HUES48 (cell line): ENCODE results near the gene AFF4.
"Not testable (repeated sequence)": the region's sequence is repeated elsewhere in the genome, so short reads cannot be mapped to it uniquely, and the experiment has no call there.

Experiments
- H3K27ac ChIP-seq: one replicate; pipeline ENCODE4 v1.7.0; 2013; ENCODE audit warnings: low read depth, low read length, inconsistent platforms
- H3K27me3 ChIP-seq: 2 replicates; pipeline ENCODE4 v1.6.1; 2013; ENCODE audit warnings: mild to moderate bottlenecking, low read length; ENCODE audit not compliant: control insufficient read depth, insufficient read depth
- H3K36me3 ChIP-seq: 2 replicates; pipeline ENCODE4 v1.6.1; 2013; ENCODE audit warnings: low read length; ENCODE audit not compliant: control insufficient read depth, insufficient read depth
- H3K4me1 ChIP-seq: 2 replicates; pipeline ENCODE4 v1.6.1; 2013; ENCODE audit warnings: mild to moderate bottlenecking, low read length; ENCODE audit not compliant: control insufficient read depth, insufficient read depth
- H3K4me3 ChIP-seq: 2 replicates; pipeline ENCODE4 v1.5.1; 2013; ENCODE audit warnings: mild to moderate bottlenecking, low read depth, low read length
- H3K9ac ChIP-seq: 2 replicates; pipeline ENCODE4 v1.6.1; 2013; ENCODE audit warnings: mild to moderate bottlenecking, low read depth, low read length, moderate library complexity
- H3K9me3 ChIP-seq: 2 replicates; pipeline ENCODE4 v1.6.1; 2013; ENCODE audit warnings: low read length; ENCODE audit not compliant: control insufficient read depth, insufficient read depth

The AFF4 gene

GRCh38 chr5:132963171-132964104, at the start of gene AFF4:
AFF4 (minus strand) TSS chr5:132963634; CDS start chr5:132937189, 26,445 bp downstream.
- Histone ChIP-seq H3K4me3 (peak within 1 kb of the TSS; percentile 99), H3K27me3 (no peaks in the 10 kb centered on the region), H3K27ac (peak within 1 kb of the TSS; percentile 97), H3K9ac (peak within 1 kb of the TSS; percentile 95), H3K4me1 (0 out of 2 replicates have a peak, but pooled peaks cover 4% of the 10 kb centered on the region), H3K9me3 (no peaks in the 10 kb centered on the region), H3K36me3 (no peaks in the 10 kb centered on the region)

- H3K36me3 ChIP-seq = peaks cover 12% of the 10 kb centered on the region; the same call in 1 of the 2 replicates
- not testable (repeated sequence) for H3K4me3 ChIP-seq, H3K27ac ChIP-seq, H3K27me3 ChIP-seq, H3K4me1 ChIP-seq, H3K9ac ChIP-seq, H3K9me3 ChIP-seq
Observed at GRCh38 chr5:133008455-133008854, 45.0 kb upstream of the AFF4 start.

GRCh38 chr5:133006653-133007052, 43.2 kb upstream of the AFF4 start:
- no peaks in the 10 kb centered on the region for H3K27me3 ChIP-seq
- no peak overlapping the region for H3K9ac ChIP-seq
- no peak overlapping the region for H3K4me3 ChIP-seq
- H3K4me1 ChIP-seq = no peaks in the 10 kb centered on the region
- H3K27ac ChIP-seq = no peak overlapping the region
- H3K9me3 ChIP-seq = no peaks in the 10 kb centered on the region
- peaks cover 18% of the 10 kb centered on the region; the same call in 1 of the 2 replicates for H3K36me3 ChIP-seq

DNA sequence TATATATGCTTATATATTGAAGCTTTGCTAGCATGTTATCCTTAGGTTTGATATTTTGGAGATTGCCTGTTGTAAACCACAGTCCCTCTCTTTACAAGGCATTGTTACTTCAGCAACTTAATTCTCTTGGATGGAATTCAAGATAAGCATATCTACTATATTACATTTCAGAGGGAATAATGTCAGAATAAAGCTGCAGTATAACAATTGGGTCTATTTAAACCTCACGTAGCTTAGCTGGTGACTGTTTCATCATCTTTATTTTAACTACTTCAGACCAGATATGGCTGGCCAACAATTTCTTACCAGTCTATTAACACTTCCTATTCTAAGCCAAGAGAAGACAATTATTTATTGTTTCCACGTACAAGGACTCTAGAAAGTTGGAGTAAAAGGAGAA, 35.8 kb upstream of the AFF4 start:
- H3K27ac ChIP-seq = no peak overlapping the region

DNA sequence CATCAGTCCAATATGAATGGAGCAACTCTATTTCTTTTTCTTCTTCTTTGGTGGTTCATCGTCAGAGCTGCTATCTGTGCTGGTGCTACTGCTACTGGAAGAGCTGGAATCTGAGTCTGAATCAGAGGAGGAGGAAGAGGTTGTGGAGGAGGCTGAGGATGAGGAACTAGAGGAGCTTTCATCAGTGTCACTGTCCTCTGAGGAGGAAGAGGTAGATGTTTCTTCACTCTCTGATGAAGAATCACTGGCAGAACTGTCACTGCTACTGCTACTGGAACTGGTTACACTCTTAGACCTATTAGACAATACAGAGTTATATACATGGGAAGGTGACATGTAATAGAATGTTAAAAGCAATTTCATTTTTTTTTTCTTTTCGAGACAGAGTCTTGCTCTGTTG, 35.1 kb upstream of the AFF4 start:
- no peaks in the 10 kb centered on the region for H3K27me3 ChIP-seq
- H3K9me3 ChIP-seq = no peaks in the 10 kb centered on the region
- peaks cover 8% of the 10 kb centered on the region; the same call in 1 of the 2 replicates for H3K36me3 ChIP-seq
- H3K9ac ChIP-seq = no peak overlapping the region
- no peaks in the 10 kb centered on the region for H3K4me1 ChIP-seq
- H3K27ac ChIP-seq = no peak overlapping the region
- H3K4me3 ChIP-seq = no peak overlapping the region

More for the DNA sequence above, 35.8 kb upstream of the AFF4 start:
- H3K9me3 ChIP-seq = no peaks in the 10 kb centered on the region
- peaks cover 8% of the 10 kb centered on the region; the same call in 1 of the 2 replicates for H3K36me3 ChIP-seq
- H3K27me3 ChIP-seq = no peaks in the 10 kb centered on the region
- H3K4me3 ChIP-seq = no peak overlapping the region
- H3K9ac ChIP-seq = no peak overlapping the region
- H3K4me1 ChIP-seq = no peaks in the 10 kb centered on the region

DNA sequence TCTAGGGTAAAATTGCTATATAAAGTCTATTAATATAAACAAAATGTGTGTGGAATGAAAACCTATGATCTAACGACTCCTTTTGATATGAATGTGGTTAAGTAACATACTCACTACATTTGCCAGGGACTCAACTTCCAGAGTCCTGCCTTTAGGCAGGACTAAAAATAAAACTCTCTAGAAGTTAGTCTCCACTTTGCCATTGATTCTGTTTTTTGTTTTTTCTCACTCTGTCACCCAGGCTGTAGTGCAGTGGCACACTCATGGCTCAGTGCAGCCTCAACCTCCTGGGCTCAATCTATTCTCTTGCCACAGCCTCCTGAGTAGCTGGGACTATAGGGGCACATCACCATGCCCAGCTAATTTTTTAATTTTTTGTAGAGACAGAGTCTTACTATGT, 32.9 kb upstream of the AFF4 start:
- Histone ChIP-seq H3K4me1 (no peaks in the 10 kb centered on the region), H3K4me3 (no peak overlapping the region), H3K27me3 (no peaks in the 10 kb centered on the region), H3K9ac (no peak overlapping the region), H3K9me3 (no peaks in the 10 kb centered on the region), H3K27ac (no peak overlapping the region), H3K36me3 (no peaks in the 10 kb centered on the region)

GRCh38 chr5:132987531-132988408, 24.3 kb upstream of the AFF4 start:
- Histone ChIP-seq H3K4me1 (no peaks in the 10 kb centered on the region), H3K27me3 (no peaks in the 10 kb centered on the region), H3K4me3 (no peak overlapping the region), H3K9me3 (no peaks in the 10 kb centered on the region), H3K36me3 (no peaks in the 10 kb centered on the region), H3K27ac (no peak overlapping the region), H3K9ac (no peak overlapping the region)

- not testable (repeated sequence) for H3K27me3 ChIP-seq, H3K4me3 ChIP-seq, H3K27ac ChIP-seq, H3K9ac ChIP-seq, H3K36me3 ChIP-seq, H3K4me1 ChIP-seq, H3K9me3 ChIP-seq
Observed at GRCh38 chr5:132982971-132983370, 19.5 kb upstream of the AFF4 start.

- Histone ChIP-seq H3K27ac (no peak overlapping the region), H3K27me3 (no peaks in the 10 kb centered on the region), H3K9me3 (no peaks in the 10 kb centered on the region; the same call in 1 of the 2 replicates), H3K36me3 (no peaks in the 10 kb centered on the region), H3K4me3 (no peak overlapping the region), H3K4me1 (no peaks in the 10 kb centered on the region), H3K9ac (no peak overlapping the region)
Observed at GRCh38 chr5:132981288-132981687, 17.9 kb upstream of the AFF4 start.

GRCh38 chr5:132979976-132980375, 16.5 kb upstream of the AFF4 start:
- no peaks in the 10 kb centered on the region for H3K36me3 ChIP-seq
- no peak overlapping the region for H3K4me3 ChIP-seq
- no peak overlapping the region for H3K27ac ChIP-seq
- H3K9ac ChIP-seq = no peak overlapping the region
- no peaks in the 10 kb centered on the region for H3K4me1 ChIP-seq
- no peaks in the 10 kb centered on the region for H3K27me3 ChIP-seq
- H3K9me3 ChIP-seq = no peaks in the 10 kb centered on the region; the same call in 1 of the 2 replicates
